CD4-positive, alpha-beta T cell treated with Interleukin-17A for 1 hour (primary cell): ENCODE results near the gene YDJC.
A peak's percentile ranks its signal among the peaks of the same experiment; 100 is the strongest.
"Not testable (repeated sequence)": the region's sequence is repeated elsewhere in the genome, so short reads cannot be mapped to it uniquely, and the experiment has no call there.

Experiments used
- DNase-seq: peaks from one replicate; pipeline ENCODE4 v3.0.0-alpha.2; 2020

YDJC gene

DNA sequence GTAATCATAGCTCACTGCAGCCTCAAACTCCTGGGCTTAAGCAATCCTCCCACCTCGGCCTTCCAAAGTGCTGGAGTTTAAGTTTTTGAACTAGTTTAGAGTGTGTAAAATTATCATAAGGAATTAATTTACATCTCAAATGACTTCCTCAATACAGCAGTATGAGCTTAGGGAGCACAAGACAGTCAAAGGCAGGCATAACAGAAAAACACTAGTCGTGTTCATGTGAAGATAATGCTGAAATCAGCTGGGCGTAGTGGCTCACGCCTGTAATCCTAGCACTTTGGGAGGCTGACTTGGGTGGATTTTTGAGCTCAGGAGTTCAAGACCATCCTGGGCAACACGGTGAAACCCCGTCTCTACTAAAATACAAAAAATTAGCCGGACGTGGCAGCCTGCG, 25.8 kb downstream of the YDJC start:
- no peak for DNase-seq

DNA sequence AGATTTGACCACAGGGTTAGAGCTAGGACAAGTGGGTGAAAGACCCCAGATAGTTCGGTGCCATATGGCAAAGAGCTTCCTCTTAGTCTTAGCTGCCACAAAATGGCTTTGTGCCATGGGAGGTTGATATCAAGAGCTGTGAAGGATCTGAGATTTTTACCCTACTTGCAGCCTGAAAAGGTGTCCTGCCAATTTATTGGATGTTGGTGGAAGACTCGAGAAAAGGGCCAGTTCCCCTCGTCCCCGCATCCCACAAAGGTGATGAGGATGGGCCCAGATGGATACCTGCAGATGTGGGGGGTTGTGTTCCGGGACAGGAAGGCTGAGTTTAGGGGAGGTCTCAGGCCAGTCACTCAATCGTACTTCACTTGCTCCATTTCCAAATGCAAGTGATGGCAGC, 27.2 kb downstream of the YDJC start:
- DNase-seq: no peak

DNA sequence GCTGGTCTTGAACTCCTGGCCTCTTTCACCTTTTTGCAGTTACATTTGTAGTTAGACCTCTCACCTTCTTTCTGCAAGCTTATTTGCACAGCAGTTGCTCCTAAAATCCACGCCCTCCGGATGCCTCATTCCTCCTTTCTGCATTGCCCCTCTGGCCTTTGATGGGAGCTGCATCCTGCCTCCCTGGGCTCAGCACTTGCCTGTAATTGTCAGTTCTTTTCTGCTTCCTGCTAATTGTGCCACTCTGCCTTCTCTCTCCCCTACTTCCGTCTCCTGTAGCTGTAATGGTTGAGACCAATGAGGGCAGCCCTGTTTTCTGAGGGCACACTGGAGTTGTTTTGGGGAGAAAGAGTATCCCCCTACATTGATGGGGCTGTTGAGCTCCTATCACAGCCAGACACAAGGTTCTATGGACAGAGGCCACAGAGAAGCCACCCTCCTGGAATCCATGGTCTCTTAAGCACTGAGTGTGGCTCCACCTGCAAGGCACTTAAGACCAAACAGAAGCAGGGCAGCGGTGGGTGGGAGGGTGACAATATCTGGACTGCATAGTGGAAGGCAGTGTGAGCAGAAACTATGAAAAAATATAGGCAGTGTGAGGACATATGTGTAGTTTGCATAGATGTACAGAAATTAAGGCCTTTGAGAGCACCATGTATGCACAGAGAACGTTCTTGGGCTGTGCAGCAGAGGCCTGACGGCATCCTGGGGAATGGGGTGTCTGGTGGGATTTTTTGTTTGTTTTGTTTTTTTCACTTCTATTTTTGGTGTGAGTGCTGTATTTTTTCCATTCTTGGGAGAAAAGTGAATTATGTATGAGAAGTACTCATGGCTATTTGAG, 30.5 kb downstream of the YDJC start:
- DNase-seq: no peak

DNA sequence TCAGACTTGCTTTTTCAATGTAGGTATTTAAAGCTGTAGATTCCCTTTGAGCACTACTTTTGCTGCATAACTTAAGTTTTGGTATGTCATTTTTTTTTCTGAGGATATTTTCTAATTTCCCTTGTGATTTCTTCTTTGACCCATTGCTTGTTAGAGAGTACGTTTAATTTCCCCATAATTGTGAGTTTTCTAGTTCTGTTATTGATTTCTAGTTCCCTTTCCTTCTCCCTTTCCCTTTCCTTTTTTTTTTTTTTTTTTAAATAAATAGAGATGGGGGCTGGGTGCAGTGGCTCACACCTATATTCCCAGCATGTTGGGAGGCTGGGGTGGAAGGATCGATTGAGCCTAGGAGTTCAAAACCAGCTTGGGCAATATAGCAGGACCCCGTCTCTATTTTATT, 31.5 kb downstream of the YDJC start:
- DNase-seq: no peak

DNA sequence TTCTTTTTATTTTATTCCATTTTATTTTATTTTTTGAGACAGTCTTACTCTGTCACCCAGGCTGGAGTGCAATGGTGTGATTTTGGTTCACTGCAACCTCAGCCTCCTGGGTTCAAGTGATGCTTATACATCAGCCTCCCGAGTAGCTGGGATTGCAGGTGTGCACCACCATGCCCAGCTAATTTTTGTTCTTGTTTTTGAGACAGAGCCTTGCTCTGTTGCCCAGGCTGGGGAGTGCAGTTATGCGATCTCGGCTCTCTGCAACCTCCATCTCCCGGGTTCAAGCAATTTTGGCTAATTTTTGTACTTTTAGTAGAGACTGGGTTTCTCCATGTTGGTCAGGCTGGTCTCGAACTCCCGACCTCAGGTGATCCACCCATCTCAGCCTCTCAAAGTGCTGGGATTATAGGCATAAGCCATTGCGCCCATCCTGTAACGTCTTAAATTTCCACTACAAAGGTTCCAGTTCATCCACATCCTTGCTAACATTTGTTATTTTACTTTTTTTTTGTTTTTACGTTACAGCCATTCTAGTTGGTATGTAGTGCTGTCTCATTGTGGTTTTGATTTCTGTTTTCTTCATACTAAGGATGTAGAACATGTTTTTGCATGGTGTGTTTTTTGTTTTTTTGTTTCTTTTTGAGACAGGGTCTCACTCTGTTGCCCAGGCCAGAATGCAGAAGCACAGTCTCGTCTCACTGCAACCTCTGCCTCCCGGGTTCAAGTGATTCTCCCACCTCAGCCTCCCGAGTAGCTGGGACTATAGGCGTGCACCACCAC, 33.3 kb downstream of the YDJC start:
- not testable (repeated sequence) for DNase-seq

DNA sequence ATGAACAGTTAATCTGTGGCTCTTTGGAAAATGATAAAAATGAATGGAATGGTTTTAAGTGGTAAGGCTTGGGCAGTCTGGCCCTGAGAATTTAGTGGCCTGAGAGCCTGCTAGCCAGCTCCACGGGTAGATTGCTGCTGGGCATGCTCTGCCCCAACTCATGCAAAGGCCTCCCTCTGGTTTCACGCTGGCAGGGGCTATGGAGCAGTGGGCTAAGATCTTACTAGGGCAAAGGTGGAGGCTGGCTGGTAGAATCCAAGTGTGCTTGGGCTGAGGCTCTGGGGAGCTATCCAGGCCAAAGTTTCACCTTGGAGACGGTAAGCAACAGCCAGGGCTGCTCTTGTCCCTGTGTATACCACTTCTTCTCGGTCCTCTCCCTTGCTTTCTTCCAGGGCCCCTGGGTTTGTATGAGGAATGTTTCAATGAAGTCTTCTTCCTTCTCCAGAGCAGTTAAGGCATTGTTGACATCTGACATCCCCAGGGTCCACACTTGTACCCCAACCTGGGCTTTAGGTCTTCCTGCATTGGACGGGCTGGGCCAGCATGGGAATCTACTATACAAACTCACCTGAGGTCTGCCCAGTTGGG, 34.9 kb downstream of the YDJC start:
- no peak for DNase-seq

DNA sequence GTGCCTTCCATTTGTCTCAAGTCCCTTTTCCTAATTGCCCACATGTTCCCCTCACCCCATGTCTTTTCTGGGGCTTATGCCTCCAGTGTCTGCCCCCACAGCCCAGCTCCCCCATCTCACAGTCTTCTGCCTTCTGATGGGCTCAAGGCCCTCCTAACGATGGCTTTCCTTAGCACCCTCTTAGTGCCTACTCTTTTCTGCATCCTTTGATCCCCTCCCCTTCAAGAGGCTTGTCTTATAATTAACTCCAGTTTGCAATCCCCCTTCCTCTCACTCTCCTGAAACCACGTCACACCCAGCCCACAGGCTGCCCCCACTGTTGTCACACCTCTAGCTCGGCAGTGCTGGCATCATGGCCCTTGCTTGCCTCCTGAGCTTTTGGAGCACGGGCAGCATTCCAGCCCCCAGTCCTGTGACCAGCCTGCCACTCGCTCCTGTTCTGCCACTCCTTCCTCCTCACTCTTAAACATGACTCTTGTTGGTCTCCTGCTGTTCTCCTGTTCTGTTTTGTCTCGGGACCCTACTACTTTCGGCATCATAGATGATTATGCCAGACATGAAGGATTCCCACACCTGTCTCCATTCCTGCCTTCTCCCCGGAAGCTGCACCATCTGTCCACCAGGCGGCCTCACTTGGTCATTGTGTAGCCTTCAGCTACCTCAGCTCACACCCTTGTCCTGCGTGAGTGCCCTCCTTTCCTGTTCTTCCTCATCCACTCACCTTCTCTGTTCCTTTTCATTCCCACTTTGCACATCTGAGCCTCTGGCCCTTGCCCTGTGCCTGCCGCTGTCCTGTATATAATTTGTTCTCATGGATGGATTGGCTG, 36.2 kb downstream of the YDJC start:
- DNase-seq: no peak

DNA sequence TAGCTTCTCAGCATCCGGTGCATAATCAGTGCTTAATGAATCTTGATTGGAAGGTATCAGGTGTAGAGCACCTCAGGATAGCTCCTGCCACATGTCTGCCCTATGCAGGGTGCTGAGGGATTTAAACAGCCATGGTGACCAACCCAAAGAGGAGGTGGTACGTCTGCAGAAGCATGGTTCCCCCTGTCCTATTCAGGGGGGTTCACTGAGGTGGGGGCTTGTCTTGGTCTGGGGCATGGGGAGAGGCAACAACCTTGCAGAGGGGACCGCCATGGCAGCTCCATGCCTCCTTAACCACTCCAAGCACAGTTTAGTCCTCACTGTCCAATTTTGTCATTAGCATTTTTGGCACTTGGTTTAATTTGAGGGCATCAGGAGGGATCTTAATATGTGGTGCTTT, 37.4 kb downstream of the YDJC start:
- no peak for DNase-seq

DNA sequence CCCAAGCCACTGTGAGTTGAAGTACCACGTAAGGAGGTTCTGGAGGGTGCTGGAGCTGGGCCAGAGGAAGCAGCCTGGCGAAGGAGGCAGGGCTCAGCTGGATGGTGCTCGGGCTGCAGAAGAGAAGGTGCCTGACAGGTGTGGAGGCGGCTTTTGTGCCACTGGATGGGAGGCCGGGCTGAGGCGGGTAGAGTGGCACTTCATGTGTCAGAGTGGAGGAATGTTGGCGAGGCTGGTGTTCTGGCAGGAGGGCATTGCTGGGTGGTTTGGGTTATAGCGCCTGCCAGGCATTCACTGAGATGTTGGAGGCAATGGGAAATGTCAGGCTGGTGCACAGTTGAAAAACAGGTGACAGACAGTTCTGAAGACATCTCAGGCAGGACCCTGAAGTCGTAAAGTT, 38.1 kb downstream of the YDJC start:
- DNase-seq: no peak

DNA sequence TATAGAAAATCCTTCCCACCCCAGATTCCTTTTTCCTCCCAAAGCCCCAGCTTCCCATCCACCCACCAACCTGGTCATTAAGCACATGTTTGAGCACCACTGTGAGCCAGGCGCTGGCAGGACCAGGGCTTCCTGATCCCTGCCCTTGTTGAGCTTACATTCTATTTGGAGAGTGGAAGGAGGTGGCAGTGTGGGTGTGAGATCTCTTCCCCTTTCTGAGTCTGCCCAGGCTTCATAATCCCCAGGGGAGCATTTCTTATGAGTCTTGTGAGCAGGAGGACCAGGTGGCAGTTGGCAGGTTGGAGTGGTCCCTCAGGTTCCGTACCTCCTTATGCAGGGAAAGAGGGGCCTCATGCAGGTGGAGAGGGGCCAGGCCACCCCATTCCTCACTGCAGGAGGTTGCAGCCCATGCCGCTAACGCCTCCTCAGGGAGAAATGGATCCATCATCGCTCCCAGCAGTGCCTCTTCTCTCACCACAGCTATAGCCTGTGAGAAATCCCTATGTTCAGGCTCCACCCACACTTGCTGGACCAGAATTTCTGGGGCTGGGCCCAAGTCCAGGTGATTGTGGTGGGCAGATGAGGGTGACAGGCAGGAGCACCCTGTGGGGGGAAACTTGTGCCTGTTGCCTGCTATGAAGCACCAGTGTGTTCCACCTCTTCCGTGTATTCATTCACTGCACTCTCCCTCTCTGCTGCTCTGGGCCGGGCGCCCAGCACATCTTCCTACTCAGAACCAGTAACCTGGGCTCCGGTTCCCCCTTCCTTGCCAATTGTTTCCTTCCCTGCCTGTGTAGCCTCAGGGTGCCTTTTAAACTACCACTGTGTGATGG, 38.8 kb downstream of the YDJC start:
- no peak for DNase-seq

DNA sequence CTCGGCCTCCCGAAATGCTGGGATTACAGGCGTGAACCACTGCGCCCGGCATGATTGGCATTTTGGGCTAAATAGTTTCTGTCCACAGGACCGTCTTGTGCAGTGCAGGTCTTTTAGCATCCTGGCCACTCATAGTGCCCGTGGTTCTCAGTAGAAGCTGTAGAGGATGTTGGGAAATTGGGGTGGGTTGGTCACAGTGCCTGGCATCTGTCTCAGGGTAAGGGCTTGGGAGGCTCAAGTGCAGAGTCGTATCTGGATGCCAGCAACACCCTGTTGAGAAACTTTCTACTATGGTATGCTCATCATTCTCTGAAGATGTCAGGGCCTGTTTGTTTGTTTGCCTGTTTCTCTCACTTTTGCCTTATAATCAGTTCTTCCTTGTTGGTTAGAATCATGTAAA, 40.4 kb downstream of the YDJC start:
- no peak for DNase-seq

DNA sequence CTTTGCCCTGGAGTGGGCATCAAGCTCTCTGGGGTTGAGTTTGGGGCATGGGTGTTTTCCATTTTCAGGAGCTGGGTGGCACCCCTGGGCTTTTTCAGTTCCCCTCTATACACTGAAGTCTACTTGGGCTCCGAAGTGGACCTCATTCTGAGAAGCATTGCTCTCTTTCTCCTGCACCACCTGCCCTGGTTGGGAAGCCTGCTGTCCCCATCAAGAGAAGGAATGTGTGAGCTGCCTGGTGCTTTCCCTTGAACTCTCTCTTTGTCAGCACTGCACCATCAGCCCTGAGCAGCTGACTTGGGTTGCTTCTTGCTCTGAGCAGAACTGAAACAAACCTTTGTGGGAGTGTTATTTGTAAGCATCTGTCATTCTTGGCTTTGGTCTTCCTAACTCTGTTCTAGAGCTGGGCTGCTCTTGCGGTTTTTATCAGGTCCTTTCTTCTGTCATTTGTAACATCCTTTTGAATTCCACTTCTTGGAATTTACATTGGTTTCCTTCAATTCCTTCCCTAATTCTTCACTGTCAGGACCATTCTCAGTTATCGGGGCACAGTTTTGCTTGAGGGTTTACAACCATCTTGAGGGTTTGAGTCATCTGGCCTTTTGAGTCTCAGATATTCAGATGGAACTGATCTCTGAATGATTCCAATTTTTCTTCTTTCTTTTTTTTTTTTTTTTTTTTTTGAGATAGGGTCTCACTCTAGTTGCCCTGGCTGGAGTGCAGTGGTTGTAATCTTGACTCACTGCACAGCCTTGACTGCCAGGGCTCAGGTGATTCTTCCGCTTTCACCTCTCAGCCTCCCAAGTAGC, 41.8 kb downstream of the YDJC start:
- peak; percentile 10 for DNase-seq

DNA sequence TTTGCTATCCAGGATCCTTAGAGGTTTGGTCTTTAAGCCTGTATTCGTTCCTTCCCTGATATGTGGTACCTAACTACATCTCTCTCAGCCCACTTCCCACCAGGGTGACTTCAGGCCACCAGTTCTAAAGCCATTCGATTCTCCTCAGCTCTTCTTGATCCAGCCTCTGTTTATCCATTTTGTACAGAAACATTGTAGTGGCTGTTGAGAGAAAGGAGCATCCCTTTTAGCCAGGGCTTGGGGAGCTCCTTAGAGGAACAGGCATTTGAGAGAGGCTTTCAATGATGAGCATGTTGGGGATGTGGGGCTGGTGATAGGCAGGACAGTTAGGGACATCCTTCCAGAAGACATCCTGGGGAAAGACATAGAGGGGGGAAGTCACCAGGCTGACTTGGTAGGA, 44.4 kb downstream of the YDJC start:
- DNase-seq: no peak

DNA sequence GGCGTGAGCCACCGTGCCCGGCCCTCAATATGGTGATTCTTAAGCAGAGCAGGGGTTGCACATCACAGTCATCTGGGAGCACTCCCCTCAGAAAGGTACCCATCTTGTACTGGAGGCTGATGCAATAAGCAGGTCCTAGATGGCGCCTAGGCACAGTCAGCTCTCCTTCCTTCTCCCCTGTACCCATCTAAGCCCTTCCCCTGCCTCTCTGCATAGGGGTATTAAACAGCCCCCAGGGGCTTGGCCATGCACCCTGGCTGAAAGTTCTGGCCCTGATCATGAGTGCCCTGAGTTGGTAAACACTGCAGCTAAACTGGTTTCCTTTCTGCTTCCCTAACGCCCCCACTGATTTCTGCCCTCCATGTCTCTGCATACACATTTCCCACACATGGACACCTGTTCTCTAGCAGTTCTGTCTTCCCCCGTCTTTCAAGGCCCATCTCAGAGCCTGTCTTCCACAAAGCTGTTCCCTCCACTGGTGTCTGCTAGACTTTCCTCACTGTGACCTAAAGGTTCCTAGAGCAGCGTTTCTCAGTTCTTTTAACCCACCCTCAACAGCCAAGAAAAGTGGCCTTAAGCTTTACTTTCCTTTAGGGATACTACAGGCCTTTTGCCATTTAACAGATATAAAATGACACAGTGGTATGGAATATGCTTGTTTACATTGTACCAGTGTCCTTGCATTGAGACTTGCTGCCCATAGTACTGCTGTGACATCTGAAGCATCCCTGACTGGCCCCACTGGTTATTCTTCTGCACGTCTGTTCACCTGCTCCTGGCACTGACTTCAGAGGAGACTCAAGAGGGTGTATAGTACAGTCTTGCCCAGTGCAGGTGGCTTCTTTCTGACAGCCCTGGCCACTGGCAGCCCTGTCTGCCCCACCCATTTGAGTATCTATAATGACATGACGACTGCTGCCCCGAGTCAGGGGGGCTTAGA, 46.8 kb downstream of the YDJC start:
- no peak for DNase-seq

DNA sequence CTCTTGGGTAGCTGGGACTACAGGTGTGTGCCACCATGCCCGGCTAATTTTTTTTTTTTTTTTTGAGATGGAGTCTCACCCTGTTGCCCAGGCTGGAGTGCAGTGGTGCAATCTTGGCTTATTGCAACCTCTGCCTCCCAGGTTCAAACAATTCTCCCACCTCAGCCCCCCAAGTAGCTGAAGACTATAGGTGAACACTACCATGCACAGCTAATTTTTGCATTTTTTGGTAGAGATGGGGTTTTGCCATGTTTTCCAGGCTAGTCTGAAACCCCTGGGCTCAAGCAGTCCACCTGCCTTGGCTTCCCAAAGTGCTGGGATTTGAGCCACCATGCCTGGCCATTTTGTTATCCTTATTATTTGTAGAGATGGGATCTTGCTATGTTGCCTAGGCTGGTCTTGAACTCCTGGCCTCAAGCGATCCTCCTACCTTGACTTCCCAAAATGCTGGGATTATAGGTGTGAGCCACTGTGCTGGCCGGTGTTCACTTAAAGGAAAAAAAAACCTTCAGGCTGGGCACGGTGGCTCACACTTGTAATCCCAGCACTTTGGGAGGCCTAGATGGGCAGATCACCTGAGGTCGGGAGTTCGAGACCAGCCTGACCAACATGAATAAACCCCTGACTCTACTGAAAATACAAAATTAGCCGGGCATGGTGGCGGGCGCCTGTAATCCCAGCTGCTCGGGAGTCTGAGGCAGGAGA, 48.7 kb downstream of the YDJC start:
- DNase-seq: not testable (repeated sequence)

DNA sequence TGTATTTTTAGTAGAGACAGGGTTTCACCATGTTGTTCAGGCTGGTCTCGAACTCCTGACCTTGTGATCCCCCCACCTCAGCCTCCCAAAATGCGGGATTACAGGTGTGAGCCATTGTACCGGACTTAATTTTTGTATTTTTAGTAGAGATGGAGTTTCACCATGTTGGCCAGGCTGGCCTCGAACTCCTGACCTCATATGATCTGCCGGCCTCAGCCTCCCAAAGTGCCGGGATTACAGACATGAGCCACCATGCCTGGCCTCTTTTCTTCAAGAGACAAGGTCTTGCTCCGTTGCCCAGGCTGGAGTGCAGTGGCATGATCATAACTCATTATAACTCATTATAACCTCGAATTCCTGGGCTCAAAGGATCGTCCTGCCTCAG, 49.2 kb downstream of the YDJC start:
- not testable (repeated sequence) for DNase-seq

DNA sequence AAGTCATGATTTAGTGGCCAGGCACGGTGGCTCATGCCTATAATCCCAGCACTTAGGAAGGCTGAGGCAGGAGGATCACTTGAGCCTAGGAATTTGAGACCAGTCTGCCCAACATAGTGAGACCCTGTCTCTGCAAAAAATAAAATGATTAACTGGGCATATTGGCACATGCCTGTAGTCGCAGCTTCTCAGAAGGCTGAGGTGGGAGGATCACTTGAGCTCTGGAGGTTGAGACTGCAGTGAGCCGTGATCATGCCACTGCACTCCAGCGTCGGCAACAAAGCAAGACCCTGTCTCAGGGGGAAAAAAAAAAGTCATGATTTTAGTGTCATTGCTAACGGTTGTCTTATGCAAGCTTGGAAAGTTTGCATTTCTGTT, 50.4 kb downstream of the YDJC start:
- no peak for DNase-seq
